SK-N-SH (cell line): Measurements from ENCODE around the gene GLG1. TPM values are rescaled to one million over a fixed set of nuclear protein-coding genes. Genes with fewer than 3 reads are reported as not detected.

Source experiments
- CTCF ChIA-PET: fragments of 300-600, 350-600 bp; formaldehyde crosslinking; extraction: SDS; loops from one replicate; lab custom pipeline; 2021; lab: Yijun Ruan, JAX
- POLR2A ChIA-PET: fragments of 350-600 bp; sonication (Branson Sonifier 250); formaldehyde crosslinking; extraction: SDS; loops from one replicate; lab custom pipeline; 2020; ENCODE audit warnings: antibody characterized with exemption, inconsistent platforms; lab: Yijun Ruan, JAX
- DNase-seq: peaks from one replicate; pipeline ENCODE4 v3.0.0; 2012
- H2AFZ ChIP-seq: fragments of 200-600 bp; sonication (generic); 2 replicates; pipeline ENCODE4 v1.8.1; 2016; ENCODE audit warnings: antibody characterized with exemption, mild to moderate bottlenecking, low read depth
- H3F3A ChIP-seq: fragments of 200-600 bp; sonication (generic); replicated peaks from 2 replicates; pipeline ENCODE3; 2016; ENCODE audit warnings: antibody characterized with exemption, mild to moderate bottlenecking; ENCODE audit not compliant: insufficient read depth
- H3K27ac ChIP-seq, 2 experiments: fragments of 200-500 bp in 1 of 2; fragments of 200-600 bp in 1 of 2; sonication (Bioruptor generic) in 1 of 2; sonication (generic), shearing (Covaris generic) in 1 of 2; 2 replicates each; pipeline versions ENCODE4 v1.5.1 to v1.6.1; 2014 to 2016; ENCODE audit warnings: low read depth in 2 of 2, inconsistent platforms in 1 of 2, low read length in 1 of 2, mild to moderate bottlenecking in 1 of 2, mixed read lengths in 1 of 2
- H3K27me3 ChIP-seq: fragments of 200-600 bp; sonication (generic), shearing (Covaris generic); 2 replicates; pipeline ENCODE4 v1.6.1; 2016; ENCODE audit warnings: mixed run types; ENCODE audit not compliant: insufficient read depth
- H3K36me3 ChIP-seq, 2 experiments: fragments of 200-500 bp in 1 of 2; fragments of 200-600 bp in 1 of 2; sonication (Bioruptor generic) in 1 of 2; sonication (generic) in 1 of 2; replicated peaks in 1 of 2; 2 replicates each; pipeline versions ENCODE3 to v1.5.1; 2014 to 2016; ENCODE audit warnings: low read length in 1 of 2, mild to moderate bottlenecking in 1 of 2; ENCODE audit not compliant: insufficient read depth in 2 of 2, control insufficient read depth in 1 of 2
- H3K4me1 ChIP-seq, 2 experiments: fragments of 200-500 bp in 1 of 2; fragments of 200-600 bp in 1 of 2; sonication (Bioruptor generic) in 1 of 2; sonication (generic), shearing (Covaris generic) in 1 of 2; 2 replicates each; pipeline versions ENCODE4 v1.5.1 to v1.6.1; 2014 to 2016; ENCODE audit warnings: low read depth in 1 of 2, low read length in 1 of 2, mixed run types in 1 of 2; ENCODE audit not compliant: insufficient read depth in 2 of 2, control insufficient read depth in 1 of 2
- H3K4me2 ChIP-seq: fragments of 200-600 bp; sonication (generic), shearing (Covaris generic); 2 replicates; pipeline ENCODE4 v1.6.1; 2017; ENCODE audit warnings: mixed run types
- H3K4me3 ChIP-seq, 2 experiments: fragments of 200-500 bp in 1 of 2; fragments of 200-600 bp in 1 of 2; sonication (Bioruptor generic) in 1 of 2; sonication (generic), shearing (Covaris generic) in 1 of 2; 2 replicates each; pipeline versions ENCODE4 v1.5.1 to v1.8.1; 2014 to 2016; ENCODE audit warnings: low read depth in 2 of 2, inconsistent platforms in 1 of 2, low read length in 1 of 2, mild to moderate bottlenecking in 1 of 2, mixed read lengths in 1 of 2, moderate library complexity in 1 of 2
- H3K79me2 ChIP-seq: fragments of 200-600 bp; sonication (generic); 2 replicates; pipeline ENCODE4 v1.8.1; 2017; ENCODE audit warnings: mild to moderate bottlenecking; ENCODE audit not compliant: insufficient read depth
- H3K9ac ChIP-seq: fragments of 200-600 bp; sonication (generic); 2 replicates; pipeline ENCODE4 v1.6.1; 2017; ENCODE audit warnings: mixed run types
- H3K9me2 ChIP-seq: fragments of 200-600 bp; sonication (generic); 2 replicates; pipeline ENCODE4 v1.6.1; 2017; ENCODE audit warnings: mixed run types
- H3K9me3 ChIP-seq: fragments of 200-600 bp; sonication (generic); 2 replicates; pipeline ENCODE4 v1.6.1; 2017; ENCODE audit warnings: mixed run types, mild to moderate bottlenecking, moderate library complexity
- H4K20me1 ChIP-seq: fragments of 200-600 bp; sonication (generic); 2 replicates; pipeline ENCODE4 v1.6.1; 2017; ENCODE audit warnings: mild to moderate bottlenecking, mixed run types; ENCODE audit not compliant: insufficient read depth
- ELF1 ChIP-seq: IDR thresholded peaks from 2 replicates; pipeline ENCODE4 v1.4.0; 2012
- EP300 ChIP-seq, 2 experiments: IDR thresholded peaks; 2 replicates each; pipeline versions ENCODE4 v1.4.0 to v1.6.1; 2012; ENCODE audit warnings: borderline replicate concordance in 1 of 2, low read depth in 1 of 2, low read length in 1 of 2
- JUND ChIP-seq: IDR thresholded peaks from 2 replicates; pipeline ENCODE4 v1.4.0; 2012
- POLR2AphosphoS5 ChIP-seq: IDR thresholded peaks from 2 replicates; pipeline ENCODE4 v1.6.1; 2012; ENCODE audit warnings: low read depth, low read length
- RAD21 ChIP-seq: IDR thresholded peaks from 2 replicates; pipeline ENCODE4 v1.6.1; 2012; ENCODE audit warnings: mild to moderate bottlenecking, low read length
- SIN3A ChIP-seq: IDR thresholded peaks from 2 replicates; pipeline ENCODE4 v1.6.1; 2012; ENCODE audit warnings: low read depth, mild to moderate bottlenecking, low read length, moderate library complexity, borderline replicate concordance
- TCF12 ChIP-seq: IDR thresholded peaks from 2 replicates; pipeline ENCODE4 v1.4.0; 2012
- TEAD4 ChIP-seq: IDR thresholded peaks from 2 replicates; pipeline ENCODE4 v1.4.0; 2012; ENCODE audit warnings: mild to moderate bottlenecking, borderline replicate concordance; ENCODE audit not compliant: insufficient read depth
- WGBS: methylation state at CpG from one replicate; pipeline ENCODE4 v1.1.6; 2017; ENCODE audit warnings: low lambda C conversion rate; 5-methylcytosine and 5-hydroxymethylcytosine counted together
- polyA plus RNA-seq, 3 experiments: library from polyadenylated mRNA; depleted of rRNA; stranded (reverse); fragments of >200 nt; gene quantifications; 2 replicates each; pipeline ENCODE4 v1.2.3, GENCODE V29; 2012
- TF ChIP-seq, protein P1 (sequence below): fragments of 200-600 bp; sonication (generic); IDR thresholded peaks from 2 replicates; pipeline ENCODE4 v1.6.1; 2017; ENCODE audit warnings: antibody characterized with exemption, mild to moderate bottlenecking, moderate library complexity
- TF ChIP-seq, protein P2 (sequence below): IDR thresholded peaks from 2 replicates; pipeline ENCODE4 v1.4.0; 2012; ENCODE audit warnings: low read depth, borderline replicate concordance

Gene GLG1
- polyA plus RNA-seq, 1 of the 3 experiments (the other 2 are of a cell fraction), result 71.1 TPM

DNA sequence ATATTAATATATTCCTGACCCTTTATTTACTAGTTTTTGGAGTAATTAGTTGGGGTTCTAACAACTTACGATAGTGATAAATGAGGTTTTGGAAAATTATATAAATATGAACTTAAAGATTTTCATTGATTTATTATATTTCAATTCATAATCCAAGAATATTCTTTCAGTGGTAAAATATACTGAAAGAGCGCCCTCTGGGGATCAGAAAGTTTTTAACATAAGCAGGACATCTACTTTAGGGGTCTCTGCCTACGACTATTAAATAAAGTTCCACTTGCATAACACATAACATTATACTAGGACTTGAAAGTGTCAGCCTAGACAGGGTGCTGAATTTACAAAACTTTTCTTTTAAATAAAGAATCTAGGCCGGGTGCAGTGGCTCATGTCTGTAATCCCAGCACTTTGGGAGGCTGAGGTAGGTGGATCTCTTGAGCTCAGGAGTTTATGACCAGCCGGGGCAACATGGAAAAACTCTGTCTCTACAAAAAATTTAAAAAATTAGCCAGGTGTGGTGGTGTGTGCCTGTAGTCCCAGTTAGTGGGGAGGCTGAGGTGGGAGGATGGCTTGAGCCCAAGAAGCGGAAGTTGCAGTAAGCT, 44.2 kb upstream of the GLG1 start:
- Histone ChIP-seq H3K9me2 (no peaks in the 10 kb centered on the region), H2AFZ (no peak overlapping the region), H3K4me1 (no peaks in the 10 kb centered on the region), H3F3A (peaks cover 38% of the 10 kb centered on the region), H3K27me3 (no peaks in the 10 kb centered on the region), H3K4me2 (no peak overlapping the region), H4K20me1 (peaks cover 24% of the 10 kb centered on the region; the same call in 1 of the 2 replicates), H3K27ac (peak overlapping the region in 1 of 2 experiments; percentile 34; a peak in 1 of 4 replicates), H3K4me3 (no peak overlapping the region), H3K36me3 (peaks cover 28 to 66% of the 10 kb centered on the region in 2 experiments), H3K9me3 (no peaks in the 10 kb centered on the region)
- peak; percentile 22; the same call in 1 of the 2 replicates for TF ChIP-seq RAD21
- no peak for TF ChIP-seq TCF12
- TF ChIP-seq, protein P1, sequence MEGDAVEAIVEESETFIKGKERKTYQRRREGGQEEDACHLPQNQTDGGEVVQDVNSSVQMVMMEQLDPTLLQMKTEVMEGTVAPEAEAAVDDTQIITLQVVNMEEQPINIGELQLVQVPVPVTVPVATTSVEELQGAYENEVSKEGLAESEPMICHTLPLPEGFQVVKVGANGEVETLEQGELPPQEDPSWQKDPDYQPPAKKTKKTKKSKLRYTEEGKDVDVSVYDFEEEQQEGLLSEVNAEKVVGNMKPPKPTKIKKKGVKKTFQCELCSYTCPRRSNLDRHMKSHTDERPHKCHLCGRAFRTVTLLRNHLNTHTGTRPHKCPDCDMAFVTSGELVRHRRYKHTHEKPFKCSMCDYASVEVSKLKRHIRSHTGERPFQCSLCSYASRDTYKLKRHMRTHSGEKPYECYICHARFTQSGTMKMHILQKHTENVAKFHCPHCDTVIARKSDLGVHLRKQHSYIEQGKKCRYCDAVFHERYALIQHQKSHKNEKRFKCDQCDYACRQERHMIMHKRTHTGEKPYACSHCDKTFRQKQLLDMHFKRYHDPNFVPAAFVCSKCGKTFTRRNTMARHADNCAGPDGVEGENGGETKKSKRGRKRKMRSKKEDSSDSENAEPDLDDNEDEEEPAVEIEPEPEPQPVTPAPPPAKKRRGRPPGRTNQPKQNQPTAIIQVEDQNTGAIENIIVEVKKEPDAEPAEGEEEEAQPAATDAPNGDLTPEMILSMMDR, result peak; percentile 81
- TF ChIP-seq, all 33 proteins: peak for 2
- Histone ChIP-seq H3K79me2 (peaks cover 98% of the 10 kb centered on the region), H3K9ac (no peak overlapping the region)
- ChIA-PET CTCF (interaction anchor here (0.8 to 4.0 kb wide), 24 partner anchors 10 to 341 kb away, joined by 3 to 37 read pairs (median 4); partner anchors contain the start of genes MLKL and RFWD3), POLR2A (no interaction called here)
- peak; percentile 31 for DNase-seq
- WGBS, result 69% methylated on average over 6 of the region's 6 CpGs

DNA sequence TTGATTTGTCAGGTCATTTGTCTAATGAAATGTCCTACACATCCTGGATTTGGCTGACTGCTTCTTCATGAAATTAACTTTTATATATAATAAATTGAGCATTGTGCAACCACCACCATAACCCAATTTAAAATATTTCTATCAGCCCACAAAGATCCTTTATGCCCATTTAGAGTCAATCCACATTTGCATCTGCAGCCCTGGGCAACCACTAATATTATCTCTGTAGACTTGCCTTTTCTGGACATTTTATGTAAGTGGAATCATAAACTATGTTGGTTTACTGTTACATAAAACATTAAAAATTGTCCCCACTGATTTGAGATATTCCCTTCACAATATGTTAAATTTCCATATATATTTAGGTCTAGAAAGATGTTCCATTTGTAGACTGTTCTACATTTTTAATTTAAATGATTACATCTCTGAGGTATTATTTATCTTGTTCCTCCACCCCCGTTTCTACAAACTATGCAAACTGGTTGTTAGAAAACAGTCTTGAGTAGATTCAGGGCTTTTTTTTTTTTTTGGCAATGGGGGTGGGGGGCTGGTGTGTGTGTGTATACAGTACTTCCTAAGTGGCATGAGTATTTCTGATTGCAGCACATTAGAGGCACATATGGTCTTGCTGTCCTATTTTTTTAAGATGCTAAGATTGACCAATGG, 43.1 kb upstream of the GLG1 start:
- Histone ChIP-seq H3K9me2 (no peaks in the 10 kb centered on the region), H3K36me3 (peaks cover 33 to 68% of the 10 kb centered on the region in 2 experiments), H3F3A (peaks cover 34% of the 10 kb centered on the region), H4K20me1 (peaks cover 23% of the 10 kb centered on the region; the same call in 1 of the 2 replicates), H2AFZ (no peak overlapping the region), H3K9ac (no peak overlapping the region), H3K4me3 (no peak overlapping the region), H3K27me3 (no peaks in the 10 kb centered on the region), H3K9me3 (no peaks in the 10 kb centered on the region), H3K79me2 (peaks cover 98% of the 10 kb centered on the region), H3K4me2 (no peak overlapping the region), H3K4me1 (no peaks in the 10 kb centered on the region), H3K27ac (0 out of 4 replicates have a peak overlapping the region, but pooled peaks of 1 of the 2 experiments have one; percentile 3)
- no peak for DNase-seq
- 89% methylated on average over 1 of the region's 1 CpG for WGBS
- POLR2A ChIA-PET, result interaction anchor here (0.6 kb wide), 1 partner anchor 18 kb away, joined by 3 read pairs; no protein-coding TSS in a partner anchor
- no peak for TF ChIP-seq JUND
- no peak for TF ChIP-seq TEAD4
- no peak for TF ChIP-seq EP300 (IDR thresholded peaks at IDR 0.05; ENCODE audit: borderline replicate concordance in 1 of 2, low read depth in 1 of 2, low read length in 1 of 2)
- TF ChIP-seq, protein P2, sequence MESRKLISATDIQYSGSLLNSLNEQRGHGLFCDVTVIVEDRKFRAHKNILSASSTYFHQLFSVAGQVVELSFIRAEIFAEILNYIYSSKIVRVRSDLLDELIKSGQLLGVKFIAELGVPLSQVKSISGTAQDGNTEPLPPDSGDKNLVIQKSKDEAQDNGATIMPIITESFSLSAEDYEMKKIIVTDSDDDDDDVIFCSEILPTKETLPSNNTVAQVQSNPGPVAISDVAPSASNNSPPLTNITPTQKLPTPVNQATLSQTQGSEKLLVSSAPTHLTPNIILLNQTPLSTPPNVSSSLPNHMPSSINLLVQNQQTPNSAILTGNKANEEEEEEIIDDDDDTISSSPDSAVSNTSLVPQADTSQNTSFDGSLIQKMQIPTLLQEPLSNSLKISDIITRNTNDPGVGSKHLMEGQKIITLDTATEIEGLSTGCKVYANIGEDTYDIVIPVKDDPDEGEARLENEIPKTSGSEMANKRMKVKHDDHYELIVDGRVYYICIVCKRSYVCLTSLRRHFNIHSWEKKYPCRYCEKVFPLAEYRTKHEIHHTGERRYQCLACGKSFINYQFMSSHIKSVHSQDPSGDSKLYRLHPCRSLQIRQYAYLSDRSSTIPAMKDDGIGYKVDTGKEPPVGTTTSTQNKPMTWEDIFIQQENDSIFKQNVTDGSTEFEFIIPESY, result no peak
- TF ChIP-seq ELF1, result no peak
- TF ChIP-seq POLR2AphosphoS5, result no peak
- no peak for TF ChIP-seq SIN3A
- CTCF ChIA-PET, result interaction anchor here (0.9 to 4.0 kb wide), 8 partner anchors 10 to 213 kb away, joined by 3 to 37 read pairs (median 4); no protein-coding TSS in a partner anchor
